ENCODE measurements around the gene SLC27A6. TPM values are rescaled to one million over a fixed set of nuclear protein-coding genes. Genes with fewer than 3 reads are reported as not detected.

SLC27A6 gene
- not detected for total RNA-seq (2021; ENCODE audit: unreplicated experiment)
- polyA plus RNA-seq (2012; ENCODE audit: insufficient read length): not detected
- Bru-seq, nascent RNA: percentile 1 among the genes with signal in this experiment
- BruChase-seq, experiment 1, labeled RNA remaining after a 2-hour chase: not detected
- BruChase-seq, experiment 2, labeled RNA remaining after a 6-hour chase: not detected
- long read RNA-seq: 0 reads

- no peaks in the 10 kb centered on the region for H3K4me1 ChIP-seq (ENCODE audit: control insufficient read depth, insufficient read depth, low read length)
- DNase-seq (ENCODE audit: low read depth, low spot score) (no peak), ATAC-seq (no peak)
- intact Hi-C loops (cut with micrococcal nuclease; ENCODE audit: unreplicated experiment): no loop called here
- CTCF ChIA-PET: no interaction called here
- H3K4me3 ChIP-seq (ENCODE audit: low read depth in 2 of 2, low read length in 2 of 2): no peak within 1 kb of the TSS; a peak in 1 of 4 replicates
- BruUV-seq (replicated peaks): no TSS peak
- in situ Hi-C loops (cut with HindIII; ENCODE audit: low pct_unique_long_range_greater_than_20kb, low sequenced_read_pairs): no loop called here
- POLR2A ChIA-PET: no interaction called here
- no peak within 1 kb of the TSS for H3K27ac ChIP-seq (ENCODE audit: low read length)
- TF ChIP-seq SIN3A (IDR thresholded peaks at IDR 0.05; ENCODE audit: borderline replicate concordance, insufficient read depth, low read depth, low read length) (no peak), REST (IDR thresholded peaks at IDR 0.05; ENCODE audit: insufficient read depth in 1 of 2, low read depth in 2 of 2, low read length in 1 of 2) (no peak), CTCF (IDR thresholded peaks at IDR 0.05) (no peak)
- H3K36me3 ChIP-seq (ENCODE audit: control insufficient read depth, insufficient read depth, low read length): no peaks in the 10 kb centered on the region
- H3K9me3 ChIP-seq (ENCODE audit: control insufficient read depth, insufficient read depth, low read depth, low read length): no peaks in the 10 kb centered on the region
- H3K27me3 ChIP-seq (ENCODE audit: control insufficient read depth, insufficient read depth, low read length): no peaks in the 10 kb centered on the region
Measured at GRCh38 chr5:128965011-128965637, at the start of gene SLC27A6. Gene SLC27A6, plus strand, starts transcription at chr5:128965488. Its CDS starts 650 bp downstream, at chr5:128966138.

DNA sequence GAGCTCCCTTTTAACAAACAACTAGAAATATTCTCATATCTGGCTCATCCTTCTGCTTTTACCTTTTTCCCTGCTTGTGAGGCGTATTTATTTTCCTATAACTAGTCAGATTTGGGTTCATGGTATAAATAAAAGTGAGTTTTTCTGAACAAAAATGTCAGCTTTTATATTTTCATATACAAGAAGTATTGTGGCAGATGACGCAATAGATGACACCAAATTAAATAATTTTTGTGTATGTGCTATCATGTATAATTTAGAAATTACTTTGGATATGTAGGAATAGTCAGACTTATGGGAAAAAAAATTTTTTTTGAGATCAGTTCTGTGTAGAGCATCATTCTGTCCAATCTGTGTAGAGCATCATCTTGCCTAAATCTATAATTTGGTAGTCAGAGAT is 45.7 kb upstream of the SLC27A6 start:
- CTCF ChIA-PET: no interaction called here
- TF ChIP-seq SIN3A (IDR thresholded peaks at IDR 0.05; ENCODE audit: borderline replicate concordance, insufficient read depth, low read depth, low read length) (no peak), REST (IDR thresholded peaks at IDR 0.05; ENCODE audit: insufficient read depth in 1 of 2, low read depth in 2 of 2, low read length in 1 of 2) (no peak), POLR2AphosphoS5 (IDR thresholded peaks at IDR 0.05; ENCODE audit: low read depth, low read length) (no peak), CTCF (IDR thresholded peaks at IDR 0.05) (no peak), TCF7L2 (IDR thresholded peaks at IDR 0.05; ENCODE audit: low read depth, low read length) (no peak)
- in situ Hi-C loops (cut with HindIII; ENCODE audit: low pct_unique_long_range_greater_than_20kb, low sequenced_read_pairs): no loop called here

More for the DNA sequence above, 45.7 kb upstream of the SLC27A6 start:
- no peak for DNase-seq (ENCODE audit: low read depth, low spot score)
- no peak for ATAC-seq
- Histone ChIP-seq H3K27ac (ENCODE audit: low read length) (no peak overlapping the region), H3K4me1 (ENCODE audit: control insufficient read depth, insufficient read depth, low read length) (no peaks in the 10 kb centered on the region), H3K4me3 (ENCODE audit: low read depth in 2 of 2, low read length in 2 of 2) (no peak overlapping the region), H3K36me3 (ENCODE audit: control insufficient read depth, insufficient read depth, low read length) (no peaks in the 10 kb centered on the region), H3K27me3 (ENCODE audit: control insufficient read depth, insufficient read depth, low read length) (no peaks in the 10 kb centered on the region), H3K9me3 (ENCODE audit: control insufficient read depth, insufficient read depth, low read depth, low read length) (no peaks in the 10 kb centered on the region)
- POLR2A ChIA-PET: no interaction called here
- intact Hi-C loops (cut with micrococcal nuclease; ENCODE audit: unreplicated experiment): no loop called here
- BruUV-seq (replicated peaks): no TSS peak
